ENCODE results near the gene ZNF892. TPM values are rescaled to one million over a fixed set of nuclear protein-coding genes. Genes with fewer than 3 reads are reported as not detected.

Gene ZNF892
- total and polyA plus RNA-seq, 2 of the 13 experiments (the other 11 are each of a cell fraction or from before 2014, with no cell fraction given) = not detected

- TF ChIP-seq ZNF703 (CRISPR knock-in tag; IDR thresholded peaks at IDR 0.05; ENCODE audit: borderline replicate concordance) (0 out of 2 replicates have a peak, but pooled peaks have one; percentile 57), ZNF598 (CRISPR knock-in tag; IDR thresholded peaks at IDR 0.05; ENCODE audit: borderline replicate concordance) (0 out of 2 replicates have a peak, but pooled peaks have one; percentile 33), CCDC6 (CRISPR knock-in tag; IDR thresholded peaks at IDR 0.05) (no peak), PHF5A (CRISPR knock-in tag; IDR thresholded peaks at IDR 0.05; ENCODE audit: low read depth, unreplicated experiment) (peak; percentile 21), ATM (IDR thresholded peaks at IDR 0.05; ENCODE audit: borderline replicate concordance) (no peak), EED (CRISPR knock-in tag; IDR thresholded peaks at IDR 0.05) (0 out of 2 replicates have a peak, but pooled peaks have one; percentile 29), ZNF275 (CRISPR knock-in tag; IDR thresholded peaks at IDR 0.05; ENCODE audit: borderline replicate concordance) (no peak), ZNF12 (CRISPR knock-in tag; IDR thresholded peaks at IDR 0.05) (no peak), ZNF484 (CRISPR knock-in tag; IDR thresholded peaks at IDR 0.05; ENCODE audit: borderline replicate concordance, low read depth) (no peak), ZNF333 (CRISPR knock-in tag; IDR thresholded peaks at IDR 0.05; ENCODE audit: borderline replicate concordance) (no peak), ZNF460 (CRISPR knock-in tag; IDR thresholded peaks at IDR 0.05; ENCODE audit: borderline replicate concordance) (no peak), ZNF329 (CRISPR knock-in tag; IDR thresholded peaks at IDR 0.05; ENCODE audit: low read depth) (no peak), RXRB (CRISPR knock-in tag; IDR thresholded peaks at IDR 0.05; ENCODE audit: borderline replicate concordance) (no peak), ZNF136 (CRISPR knock-in tag; IDR thresholded peaks at IDR 0.05; ENCODE audit: low read depth) (no peak), SOX6 (IDR thresholded peaks at IDR 0.05) (no peak), SOX6 (CRISPR knock-in tag; IDR thresholded peaks at IDR 0.05) (0 out of 2 replicates have a peak, but pooled peaks have one; percentile 10), ARNT (IDR thresholded peaks at IDR 0.05) (no peak), ZNF138 (CRISPR knock-in tag; IDR thresholded peaks at IDR 0.05; ENCODE audit: low read depth) (no peak), MED1 (CRISPR knock-in tag; IDR thresholded peaks at IDR 0.05) (no peak), GATA4 (IDR thresholded peaks at IDR 0.05; ENCODE audit: borderline replicate concordance, low read depth) (no peak), NRL (CRISPR knock-in tag; IDR thresholded peaks at IDR 0.05; ENCODE audit: borderline replicate concordance) (peak; percentile 18; the same call in 1 of the 2 replicates), GATAD1 (CRISPR knock-in tag; IDR thresholded peaks at IDR 0.05) (no peak), ZBTB49 (CRISPR knock-in tag; IDR thresholded peaks at IDR 0.05; ENCODE audit: borderline replicate concordance) (no peak), TSC22D2 (CRISPR knock-in tag; IDR thresholded peaks at IDR 0.05; ENCODE audit: borderline replicate concordance) (no peak), NCOA2 (CRISPR knock-in tag; IDR thresholded peaks at IDR 0.05) (no peak), ZNF10 (CRISPR knock-in tag; IDR thresholded peaks at IDR 0.05; ENCODE audit: borderline replicate concordance, low read depth) (no peak), ZFP62 (CRISPR knock-in tag; IDR thresholded peaks at IDR 0.05) (no peak), AKAP8 (CRISPR knock-in tag; IDR thresholded peaks at IDR 0.05) (no peak), CHD4 (IDR thresholded peaks at IDR 0.05; ENCODE audit: borderline replicate concordance, low read length) (no peak), CBX1 (IDR thresholded peaks at IDR 0.05; ENCODE audit: low read depth) (no peak)
These were observed 47.5 kb upstream of the ZNF892 start, which contains the start of gene ZNF514 (continued) for GRCh38 chr2:95159690-95160449.
